ENCODE results near the gene CBX8.

DNA sequence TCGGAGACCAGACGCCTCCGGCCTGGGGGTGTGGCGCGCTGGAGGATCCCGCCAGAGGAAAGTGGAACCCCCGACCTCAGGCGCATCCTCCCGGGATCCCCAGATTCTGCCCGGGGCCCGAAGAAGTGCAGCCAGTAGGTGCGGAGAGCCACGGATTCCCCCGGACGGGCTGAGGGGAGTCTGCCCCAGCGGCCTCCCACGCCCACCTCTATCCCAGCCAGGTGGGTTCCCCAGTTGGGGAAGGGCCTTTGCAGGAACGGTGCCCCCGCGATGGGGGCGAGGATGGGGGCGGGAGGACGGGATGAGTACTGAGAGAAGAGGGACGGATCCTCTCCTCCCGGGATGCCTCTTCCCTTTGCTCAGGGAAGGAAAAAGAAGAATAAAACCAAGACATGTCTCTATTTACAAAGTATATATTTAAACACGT lies 5.1 kb downstream of the CBX8 start:
- no peak for TF ChIP-seq POLR2A (IDR thresholded peaks at IDR 0.05)
- TF ChIP-seq, protein P1, sequence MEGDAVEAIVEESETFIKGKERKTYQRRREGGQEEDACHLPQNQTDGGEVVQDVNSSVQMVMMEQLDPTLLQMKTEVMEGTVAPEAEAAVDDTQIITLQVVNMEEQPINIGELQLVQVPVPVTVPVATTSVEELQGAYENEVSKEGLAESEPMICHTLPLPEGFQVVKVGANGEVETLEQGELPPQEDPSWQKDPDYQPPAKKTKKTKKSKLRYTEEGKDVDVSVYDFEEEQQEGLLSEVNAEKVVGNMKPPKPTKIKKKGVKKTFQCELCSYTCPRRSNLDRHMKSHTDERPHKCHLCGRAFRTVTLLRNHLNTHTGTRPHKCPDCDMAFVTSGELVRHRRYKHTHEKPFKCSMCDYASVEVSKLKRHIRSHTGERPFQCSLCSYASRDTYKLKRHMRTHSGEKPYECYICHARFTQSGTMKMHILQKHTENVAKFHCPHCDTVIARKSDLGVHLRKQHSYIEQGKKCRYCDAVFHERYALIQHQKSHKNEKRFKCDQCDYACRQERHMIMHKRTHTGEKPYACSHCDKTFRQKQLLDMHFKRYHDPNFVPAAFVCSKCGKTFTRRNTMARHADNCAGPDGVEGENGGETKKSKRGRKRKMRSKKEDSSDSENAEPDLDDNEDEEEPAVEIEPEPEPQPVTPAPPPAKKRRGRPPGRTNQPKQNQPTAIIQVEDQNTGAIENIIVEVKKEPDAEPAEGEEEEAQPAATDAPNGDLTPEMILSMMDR (IDR thresholded peaks at IDR 0.05 in 8 of 11, conservative IDR thresholded peaks at IDR 0.05 in 3 of 11) = no peak

Data from spleen (tissue), 7 donors.